KMS-11 (cell line): Measurements from ENCODE around the gene MCM5.

Experiments
- H2AFZ ChIP-seq: fragments of 200-600 bp; sonication (generic); 2 replicates; pipeline ENCODE4 v1.6.1; 2016; ENCODE audit warnings: antibody characterized with exemption, mixed run types, low read depth
- H3K27ac ChIP-seq: fragments of 200-600 bp; sonication (generic); 2 replicates; pipeline ENCODE4 v1.6.1; 2016; ENCODE audit warnings: mild to moderate bottlenecking, mixed run types
- H3K27me3 ChIP-seq: fragments of 200-600 bp; sonication (generic); 2 replicates; pipeline ENCODE4 v1.6.1; 2017; ENCODE audit warnings: mild to moderate bottlenecking, low read depth, mixed run types, moderate library complexity; ENCODE audit not compliant: insufficient read depth
- H3K36me3 ChIP-seq: fragments of 200-600 bp; sonication (generic); 2 replicates; pipeline ENCODE4 v1.6.1; 2017; ENCODE audit warnings: mild to moderate bottlenecking, mixed run types; ENCODE audit not compliant: insufficient read depth
- H3K4me1 ChIP-seq: fragments of 200-600 bp; sonication (generic); 2 replicates; pipeline ENCODE4 v1.6.1; 2016; ENCODE audit warnings: mild to moderate bottlenecking, low read depth, mixed run types; ENCODE audit not compliant: poor library complexity, severe bottlenecking
- H3K4me2 ChIP-seq: fragments of 200-600 bp; sonication (generic); 2 replicates; pipeline ENCODE4 v1.7.0; 2016; ENCODE audit warnings: mild to moderate bottlenecking, mixed run types
- H3K4me3 ChIP-seq: fragments of 200-600 bp; sonication (generic); IDR thresholded peaks from 2 replicates; pipeline ENCODE4 v1.6.1; 2017; ENCODE audit warnings: low read depth, low read length, mixed read lengths; ENCODE audit not compliant: insufficient read depth
- H3K79me2 ChIP-seq: fragments of 200-600 bp; sonication (generic); 2 replicates; pipeline ENCODE4 v1.6.1; 2016; ENCODE audit warnings: low read depth, mixed run types; ENCODE audit not compliant: insufficient read depth
- H3K9ac ChIP-seq: fragments of 200-600 bp; sonication (generic); 2 replicates; pipeline ENCODE4 v1.6.1; 2016; ENCODE audit warnings: mild to moderate bottlenecking, mixed run types
- H4K20me1 ChIP-seq: fragments of 200-600 bp; sonication (generic); 2 replicates; pipeline ENCODE4 v1.6.1; 2016; ENCODE audit warnings: mild to moderate bottlenecking, mixed run types; ENCODE audit not compliant: insufficient read depth
- CTCF ChIP-seq: fragments of 200-600 bp; sonication (generic); conservative IDR thresholded peaks from 2 replicates; pipeline ENCODE4 v1.6.1; 2017; ENCODE audit warnings: low read depth, mild to moderate bottlenecking, antibody characterized with exemption, low read length, moderate library complexity, mixed read lengths

The MCM5 gene

GRCh38 chr22:35397095-35397904 lies 2.6 kb upstream of the MCM5 start:
- Histone ChIP-seq H3K4me1 (peaks cover 18% of the 10 kb centered on the region), H3K36me3 (no peaks in the 10 kb centered on the region)

DNA sequence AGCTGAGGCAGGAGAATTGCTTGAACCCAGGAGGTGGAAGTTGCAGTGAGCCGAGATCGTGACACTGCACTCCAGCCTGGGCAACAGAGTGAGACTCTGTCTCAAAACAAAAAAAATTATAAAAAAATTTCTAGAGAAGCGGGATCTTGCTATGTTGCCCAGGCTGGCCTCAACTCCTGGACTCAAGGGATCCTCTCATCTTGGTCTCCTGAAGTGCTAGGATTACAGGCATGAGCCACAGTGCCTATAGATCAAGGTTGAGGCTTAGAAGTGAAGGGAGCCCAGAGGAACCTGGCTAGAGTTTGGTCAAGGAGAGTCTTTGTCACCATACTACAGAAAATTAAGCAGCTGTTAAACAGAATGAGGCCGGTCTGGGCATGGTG lies 1.4 kb upstream of the MCM5 start:
- Histone ChIP-seq H3K4me3 (no peak overlapping the region), H3K4me1 (peaks cover 22% of the 10 kb centered on the region), H4K20me1 (no peaks in the 10 kb centered on the region), H3K79me2 (peaks cover 23% of the 10 kb centered on the region; the same call in 1 of the 2 replicates), H3K4me2 (no peak overlapping the region), H3K9ac (no peak overlapping the region), H3K36me3 (no peaks in the 10 kb centered on the region), H3K27ac (no peak overlapping the region), H3K27me3 (no peaks in the 10 kb centered on the region), H2AFZ (peak overlapping the region; percentile 78; the same call in 1 of the 2 replicates)
- TF ChIP-seq CTCF, result no peak

More at GRCh38 chr22:35397095-35397904, 2.6 kb upstream of the MCM5 start:
- TF ChIP-seq CTCF, result no peak
- Histone ChIP-seq H2AFZ (no peak overlapping the region), H3K27ac (no peak overlapping the region), H3K4me2 (no peak overlapping the region), H4K20me1 (no peaks in the 10 kb centered on the region), H3K27me3 (no peaks in the 10 kb centered on the region), H3K9ac (no peak overlapping the region), H3K4me3 (no peak overlapping the region), H3K79me2 (peaks cover 17% of the 10 kb centered on the region; the same call in 1 of the 2 replicates)

DNA sequence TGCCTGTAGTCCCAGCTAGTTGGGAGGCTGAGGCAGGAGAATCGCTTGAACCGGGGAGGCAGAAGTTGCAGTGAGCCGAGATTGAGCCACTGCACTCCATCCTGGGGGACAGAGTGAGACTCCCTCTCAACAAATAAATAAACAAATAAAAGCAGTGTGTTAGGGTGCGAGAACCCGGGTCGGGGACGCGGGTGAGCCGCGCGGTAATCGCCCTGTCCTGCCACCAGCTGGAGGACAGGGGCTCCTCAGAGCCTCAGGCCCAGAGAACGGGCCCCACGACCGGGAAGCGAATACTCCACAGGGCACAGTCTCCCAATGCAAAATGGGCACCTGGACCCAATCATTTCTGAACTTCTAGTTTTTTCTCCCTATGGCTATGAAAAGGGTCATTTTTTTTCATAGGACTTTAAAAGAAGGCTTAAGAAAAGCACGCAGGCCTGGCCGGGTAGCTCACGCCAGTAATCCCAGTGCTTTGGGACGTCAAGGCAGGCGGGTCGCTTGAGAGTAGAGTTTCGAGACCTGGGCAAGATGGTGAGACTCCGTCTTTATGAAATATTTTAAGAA lies 744 bp upstream of the MCM5 start:
- no peaks in the 10 kb centered on the region for H3K27me3 ChIP-seq
- peak overlapping the region; percentile 82 for H3K27ac ChIP-seq
- H3K4me3 ChIP-seq, result no peak overlapping the region
- H2AFZ ChIP-seq, result peak overlapping the region; percentile 78
- H3K9ac ChIP-seq, result peak overlapping the region; percentile 99
- H3K4me2 ChIP-seq, result peak overlapping the region; percentile 49
- H3K36me3 ChIP-seq, result no peaks in the 10 kb centered on the region
- no peaks in the 10 kb centered on the region for H4K20me1 ChIP-seq
- peaks cover 22% of the 10 kb centered on the region for H3K4me1 ChIP-seq
- no peak for TF ChIP-seq CTCF
- H3K79me2 ChIP-seq, result peaks cover 23% of the 10 kb centered on the region; the same call in 1 of the 2 replicates

- peak overlapping the region; percentile 99 for H3K9ac ChIP-seq
- no peak for TF ChIP-seq CTCF
- H3K4me1 ChIP-seq, result peaks cover 22% of the 10 kb centered on the region
- H3K27ac ChIP-seq, result peak overlapping the region; percentile 82
- H3K4me2 ChIP-seq, result peak overlapping the region; percentile 76
- H3K79me2 ChIP-seq, result peaks cover 23% of the 10 kb centered on the region; the same call in 1 of the 2 replicates
- peaks cover 10% of the 10 kb centered on the region; the same call in 1 of the 2 replicates for H3K36me3 ChIP-seq
- H3K4me3 ChIP-seq, result peak overlapping the region; percentile 38
- no peaks in the 10 kb centered on the region for H3K27me3 ChIP-seq
- H2AFZ ChIP-seq, result peak overlapping the region; percentile 64; the same call in 1 of the 2 replicates
- no peaks in the 10 kb centered on the region for H4K20me1 ChIP-seq
Measured at GRCh38 chr22:35400501-35400790, 506 bp downstream of the MCM5 start.
